Activated T-cell treated with anti-CD3 and anti-CD28 coated beads, Interleukin-2, amount 50 U/mL, for 1 hour (primary cell): ENCODE results near the gene BRD3.

Experiments used
- DNase-seq: peaks from one replicate; pipeline ENCODE4 v3.0.0-alpha.2; 2020

The BRD3 gene

GRCh38 chr9:134066526-134066912 lies 1.3 kb downstream of the BRD3 start:
- DNase-seq, result no peak

GRCh38 chr9:134065612-134066419 lies 2.0 kb downstream of the BRD3 start:
- peak; percentile 47 for DNase-seq

GRCh38 chr9:134064711-134065110 lies 3.1 kb downstream of the BRD3 start:
- DNase-seq, result no peak

GRCh38 chr9:134063571-134064450 lies 4.0 kb downstream of the BRD3 start:
- DNase-seq, result no peak

GRCh38 chr9:134063088-134063570 lies 4.7 kb downstream of the BRD3 start:
- DNase-seq, result no peak

- no peak for DNase-seq
Measured at GRCh38 chr9:134062461-134063087, 5.3 kb downstream of the BRD3 start.

GRCh38 chr9:134061688-134062371 lies 6.0 kb downstream of the BRD3 start:
- no peak for DNase-seq

- DNase-seq, result no peak
Measured at GRCh38 chr9:134061019-134061687, 6.7 kb downstream of the BRD3 start.

- DNase-seq, result no peak
Measured at GRCh38 chr9:134060546-134060945, 7.3 kb downstream of the BRD3 start.

GRCh38 chr9:134059661-134060395 lies 8.0 kb downstream of the BRD3 start:
- DNase-seq, result peak; percentile 15

- DNase-seq, result peak; percentile 12
Measured at GRCh38 chr9:134059188-134059641, 8.6 kb downstream of the BRD3 start.

- no peak for DNase-seq
Measured at GRCh38 chr9:134058716-134059115, 9.1 kb downstream of the BRD3 start.

- peak; percentile 14 for DNase-seq
Measured at GRCh38 chr9:134057751-134058701, 9.8 kb downstream of the BRD3 start.

GRCh38 chr9:134057307-134057657 lies 10.5 kb downstream of the BRD3 start:
- no peak for DNase-seq

- no peak for DNase-seq
Measured at GRCh38 chr9:134056483-134057306, 11.1 kb downstream of the BRD3 start.

- DNase-seq, result no peak
Measured at GRCh38 chr9:134055981-134056461, 11.8 kb downstream of the BRD3 start.

- DNase-seq, result no peak
Measured at GRCh38 chr9:134054891-134055811, 12.7 kb downstream of the BRD3 start.
